ENCODE measurements around the gene XPO4.

DNA sequence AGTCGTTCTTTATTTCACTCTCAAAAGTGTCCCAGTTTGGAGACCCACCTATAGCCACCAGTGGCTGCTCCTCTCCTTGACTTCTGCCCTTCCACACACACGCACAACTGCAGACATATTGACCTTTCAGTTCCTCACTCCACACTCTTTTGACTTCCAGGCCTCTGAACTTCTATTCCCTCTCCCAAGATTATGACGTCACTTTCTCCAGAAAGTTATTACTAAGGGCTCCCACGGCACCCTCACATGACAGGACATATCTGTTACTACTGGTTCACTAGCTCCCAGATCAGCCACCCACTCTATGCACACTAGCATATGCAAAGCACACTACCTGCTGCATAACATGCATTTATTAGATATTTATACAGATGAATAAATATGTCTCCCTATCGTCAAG lies 45.9 kb downstream of the XPO4 start:
- TF ChIP-seq, protein P1, sequence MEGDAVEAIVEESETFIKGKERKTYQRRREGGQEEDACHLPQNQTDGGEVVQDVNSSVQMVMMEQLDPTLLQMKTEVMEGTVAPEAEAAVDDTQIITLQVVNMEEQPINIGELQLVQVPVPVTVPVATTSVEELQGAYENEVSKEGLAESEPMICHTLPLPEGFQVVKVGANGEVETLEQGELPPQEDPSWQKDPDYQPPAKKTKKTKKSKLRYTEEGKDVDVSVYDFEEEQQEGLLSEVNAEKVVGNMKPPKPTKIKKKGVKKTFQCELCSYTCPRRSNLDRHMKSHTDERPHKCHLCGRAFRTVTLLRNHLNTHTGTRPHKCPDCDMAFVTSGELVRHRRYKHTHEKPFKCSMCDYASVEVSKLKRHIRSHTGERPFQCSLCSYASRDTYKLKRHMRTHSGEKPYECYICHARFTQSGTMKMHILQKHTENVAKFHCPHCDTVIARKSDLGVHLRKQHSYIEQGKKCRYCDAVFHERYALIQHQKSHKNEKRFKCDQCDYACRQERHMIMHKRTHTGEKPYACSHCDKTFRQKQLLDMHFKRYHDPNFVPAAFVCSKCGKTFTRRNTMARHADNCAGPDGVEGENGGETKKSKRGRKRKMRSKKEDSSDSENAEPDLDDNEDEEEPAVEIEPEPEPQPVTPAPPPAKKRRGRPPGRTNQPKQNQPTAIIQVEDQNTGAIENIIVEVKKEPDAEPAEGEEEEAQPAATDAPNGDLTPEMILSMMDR (IDR thresholded peaks at IDR 0.05): no peak
- TF ChIP-seq POLR2AphosphoS5 (IDR thresholded peaks at IDR 0.05): no peak
- TF ChIP-seq POLR2A (IDR thresholded peaks at IDR 0.05): no peak
- TF ChIP-seq EP300 (IDR thresholded peaks at IDR 0.05): no peak

All from gastroesophageal sphincter (tissue), 3 donors.